HG03108 (cell line): ENCODE results near the gene C8G.

Experiments used
- ATAC-seq: cut with Tn5 transposase; IDR thresholded peaks from one replicate; pipeline ENCODE4 v1.9.1; 2021; ENCODE audit warnings: moderate library complexity; ENCODE audit not compliant: unreplicated experiment

Gene C8G

DNA sequence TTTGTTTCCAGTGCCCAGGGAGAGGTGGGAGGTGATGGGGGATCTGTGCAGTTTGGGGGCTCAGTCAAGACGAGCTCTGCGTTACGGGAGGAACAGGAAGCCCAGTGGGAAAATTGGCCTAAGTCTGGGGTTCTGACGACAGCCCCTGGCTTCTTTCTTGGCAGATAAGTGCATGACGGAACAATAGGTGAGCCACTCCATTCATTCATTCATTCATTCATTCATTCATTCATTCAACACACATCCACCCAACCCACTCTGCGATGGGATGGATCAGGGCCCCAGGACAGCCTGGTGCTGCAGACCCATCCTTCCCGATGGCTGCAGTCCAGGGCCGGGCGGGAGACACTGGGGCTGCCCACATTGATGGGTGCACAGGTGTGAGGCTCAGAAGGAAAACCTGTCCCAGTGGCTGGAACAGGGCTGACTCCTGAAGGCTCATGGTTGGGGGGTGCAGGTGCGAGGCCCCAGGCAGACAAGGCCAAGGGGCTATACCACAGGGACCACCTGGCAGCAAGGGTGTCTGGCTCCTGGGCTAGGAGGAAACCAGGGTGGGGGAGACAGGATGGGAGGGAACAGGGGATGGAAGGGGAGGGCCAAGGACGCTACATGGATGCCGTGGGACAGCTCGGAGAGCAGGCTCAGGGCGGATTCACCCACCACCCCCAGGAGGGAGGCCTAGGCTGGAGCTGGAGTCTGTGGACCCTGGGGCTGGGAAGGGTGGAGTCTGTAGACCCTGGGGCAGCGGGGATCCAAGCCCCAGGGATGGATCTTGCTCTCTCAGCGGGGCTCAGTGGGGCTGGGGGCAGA is 35.8 kb downstream of the C8G start:
- ATAC-seq: no peak

- no peak for ATAC-seq
Observed at GRCh38 chr9:136981588-136982231, 36.7 kb downstream of the C8G start.

- ATAC-seq: no peak
Observed at GRCh38 chr9:136982232-136983051, 37.4 kb downstream of the C8G start, which contains the start of gene LCNL1. TSS of gene LCNL1 (plus strand) at chr9:136982993. CDS start at chr9:136983587, 594 bp downstream.

- ATAC-seq: no peak
Observed at GRCh38 chr9:136983167-136983566, 38.1 kb downstream of the C8G start.

DNA sequence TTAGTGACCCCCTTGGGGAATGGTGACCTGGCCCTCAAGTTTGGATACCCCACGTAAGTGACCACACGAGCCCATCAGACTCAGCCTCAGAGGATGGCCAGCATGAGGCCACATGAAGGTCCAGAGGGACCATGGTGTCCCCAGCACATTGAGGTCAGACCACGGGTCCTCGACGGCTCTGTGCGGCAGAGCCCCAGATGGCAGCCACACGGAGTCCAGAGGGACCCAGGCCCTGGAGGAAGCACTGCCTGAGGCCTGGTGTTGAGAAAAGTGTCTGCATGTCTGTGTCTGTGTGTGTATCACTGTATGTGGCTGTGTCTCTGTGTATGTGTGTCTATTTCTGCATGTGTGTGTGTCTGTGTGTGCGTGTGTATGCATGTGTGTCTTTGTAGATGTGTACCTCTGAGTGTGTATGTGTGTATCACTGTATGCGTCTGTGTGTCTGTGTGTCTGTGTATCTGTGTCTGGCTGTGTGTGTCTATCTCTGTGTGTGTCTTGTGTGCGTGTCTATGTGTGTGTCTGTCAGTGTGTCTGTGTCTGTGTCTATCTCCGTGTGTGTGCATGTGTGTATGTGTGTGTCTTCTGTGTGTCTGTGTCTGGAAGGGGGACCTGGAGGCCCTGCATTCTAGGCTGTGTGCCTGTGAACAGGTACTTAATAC is 38.7 kb downstream of the C8G start:
- no peak for ATAC-seq

GRCh38 chr9:136984464-136985026 is 39.5 kb downstream of the C8G start:
- ATAC-seq: no peak

DNA sequence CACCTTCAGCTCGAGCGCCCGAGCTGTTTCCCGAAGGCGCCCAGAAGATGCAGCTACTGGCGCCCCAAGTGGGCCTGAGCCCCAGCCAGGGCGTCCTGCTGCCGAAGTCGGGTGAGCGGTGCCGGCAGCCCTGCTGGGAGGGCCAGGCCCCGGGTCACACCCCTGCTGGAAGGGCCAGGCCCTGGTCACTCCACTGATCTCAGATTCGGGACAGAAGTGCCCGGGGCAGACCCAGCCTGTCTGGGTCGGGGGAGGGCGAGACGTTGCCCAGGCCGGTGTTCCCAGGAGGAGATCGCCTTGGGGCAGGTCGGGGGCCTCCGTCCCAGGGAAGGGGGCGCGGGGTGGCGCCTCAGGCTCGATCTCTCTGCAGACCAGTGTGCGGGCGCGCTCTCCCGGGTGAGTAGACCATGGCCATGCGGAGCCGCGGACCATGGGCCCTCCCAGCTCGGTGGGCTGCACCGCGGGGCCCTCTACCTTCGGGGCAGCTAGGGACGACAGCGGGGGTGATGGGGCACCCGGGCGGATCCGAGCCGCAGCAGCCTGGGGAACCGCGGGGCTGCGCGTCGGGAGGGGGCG is 40.1 kb downstream of the C8G start:
- ATAC-seq: no peak

GRCh38 chr9:136985853-136986252 is 40.8 kb downstream of the C8G start:
- ATAC-seq: no peak

DNA sequence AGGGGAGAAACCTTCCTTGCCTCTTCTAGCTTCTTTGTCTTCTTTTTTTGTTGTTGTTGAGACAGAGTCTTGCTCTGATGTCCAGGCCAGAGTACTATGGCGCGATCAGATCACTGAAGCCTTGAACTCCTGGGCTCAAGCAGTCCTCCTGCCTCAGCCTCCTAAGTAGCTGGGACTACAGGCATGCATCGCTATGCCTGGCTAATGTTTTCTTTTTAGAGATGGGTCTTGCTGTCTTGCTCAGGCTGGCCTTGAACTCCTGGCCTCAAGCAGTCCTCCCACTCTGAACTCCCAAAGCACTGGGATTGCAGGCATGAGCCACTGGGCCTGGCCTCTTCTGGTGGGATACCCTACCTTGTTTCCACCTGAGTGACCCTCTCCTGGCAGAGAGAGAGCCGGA is 43.8 kb downstream of the C8G start:
- no peak for ATAC-seq

GRCh38 chr9:136990242-136990911 is 45.3 kb downstream of the C8G start:
- ATAC-seq: no peak

DNA sequence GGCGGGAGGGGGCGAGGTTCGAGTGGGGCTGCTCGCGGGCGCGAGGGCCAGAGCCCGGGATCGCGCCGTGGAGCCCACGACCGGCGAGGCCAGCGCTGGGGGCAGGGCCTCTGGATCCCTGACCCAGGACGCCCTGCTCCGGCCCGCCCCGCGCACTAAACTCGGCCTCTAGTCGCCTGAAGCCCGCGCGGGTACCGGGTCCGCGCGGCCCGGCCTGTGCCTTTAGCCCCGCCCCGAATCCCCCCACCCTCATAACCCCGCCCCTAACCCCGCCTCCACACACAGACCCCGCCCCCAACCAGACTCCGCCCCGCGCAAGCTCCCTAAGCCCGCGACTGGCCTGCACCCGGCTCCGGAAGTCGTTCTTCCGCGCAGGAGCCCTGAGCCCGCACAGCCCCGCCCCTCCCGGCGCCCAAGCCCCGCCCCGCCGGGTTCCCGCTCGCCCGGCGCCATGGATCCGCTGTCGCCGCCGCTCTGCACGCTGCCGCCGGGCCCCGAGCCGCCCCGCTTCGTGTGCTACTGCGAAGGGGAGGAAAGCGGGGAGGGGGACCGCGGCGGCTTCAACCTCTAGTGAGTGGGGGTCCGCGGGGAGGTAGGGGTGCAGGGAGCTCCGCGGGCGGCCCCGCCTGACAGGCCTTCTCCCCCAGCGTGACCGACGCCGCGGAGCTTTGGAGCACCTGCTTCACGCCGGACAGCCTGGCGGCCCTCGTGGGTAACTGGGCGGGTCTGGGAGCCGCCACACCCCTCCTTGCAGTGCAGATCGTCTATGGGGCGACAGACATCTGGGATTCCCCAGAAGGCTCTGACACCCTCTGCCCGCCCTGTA is 47.2 kb downstream of the C8G start, which contains the start of gene PAXX:
TSS of gene PAXX (plus strand) at position 430 of the 826 bp plus-strand sequence. CDS start at position 452, 22 bp downstream.
- ATAC-seq: peak; percentile 79

GRCh38 chr9:136992819-136993369 is 47.9 kb downstream of the C8G start:
- no peak for ATAC-seq

DNA sequence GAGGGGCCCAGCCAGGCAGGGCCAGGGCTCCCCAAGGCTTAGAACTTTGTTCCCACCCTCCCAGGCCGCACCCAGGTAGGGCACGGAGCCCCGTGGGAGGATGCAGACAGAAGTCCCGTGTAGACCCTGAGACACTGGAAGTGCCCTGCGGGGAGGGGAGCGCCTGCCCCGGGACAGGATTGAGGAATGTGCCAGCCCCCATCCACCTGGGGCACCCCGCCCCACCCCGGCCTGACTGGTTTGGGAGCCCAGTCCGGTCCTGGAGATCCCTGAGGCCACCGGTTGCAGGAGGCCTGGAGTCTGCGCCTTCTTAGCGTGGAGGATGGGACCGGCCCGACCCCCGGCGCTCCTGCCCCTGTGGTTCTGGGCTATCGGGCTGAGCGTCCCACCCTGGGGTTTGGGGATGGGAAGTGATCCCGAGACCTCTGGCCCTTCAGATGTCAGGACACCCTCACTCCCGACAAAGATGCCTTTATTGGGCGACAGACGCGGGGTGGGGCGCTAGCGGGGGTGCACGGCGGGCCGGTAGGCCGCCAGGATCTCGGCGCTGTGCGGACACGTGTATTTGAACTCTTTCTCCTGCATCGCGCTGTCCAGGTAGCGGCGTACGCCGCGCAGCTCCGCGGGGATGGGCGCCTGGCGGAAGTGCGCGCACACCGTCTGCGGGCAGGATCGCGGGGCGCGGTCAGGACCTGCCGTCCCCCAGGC is 49.3 kb downstream of the C8G start:
- ATAC-seq: no peak

- ATAC-seq: no peak
Observed at GRCh38 chr9:136994888-136995230, 49.8 kb downstream of the C8G start.

GRCh38 chr9:136995362-136995761 is 50.3 kb downstream of the C8G start:
- ATAC-seq: no peak

- no peak for ATAC-seq
Observed at GRCh38 chr9:136995772-136996311, 50.8 kb downstream of the C8G start.
